GOT3 (cell line): ENCODE data around the gene COQ3.
A peak's percentile ranks its signal among the peaks of the same experiment; 100 is the strongest.

Experiments
- DNase-seq: peaks from one replicate; lab custom pipeline; 2025; ENCODE audit warnings: mixed read lengths; lab: John Stamatoyannopoulos, UW

The COQ3 gene

GRCh38 chr6:99393698-99394531 lies at the start of gene COQ3:
Gene COQ3 (minus strand): TSS chr6:99394195. CDS start chr6:99394179, 16 bp downstream.
- peak; percentile 65 for DNase-seq

DNA sequence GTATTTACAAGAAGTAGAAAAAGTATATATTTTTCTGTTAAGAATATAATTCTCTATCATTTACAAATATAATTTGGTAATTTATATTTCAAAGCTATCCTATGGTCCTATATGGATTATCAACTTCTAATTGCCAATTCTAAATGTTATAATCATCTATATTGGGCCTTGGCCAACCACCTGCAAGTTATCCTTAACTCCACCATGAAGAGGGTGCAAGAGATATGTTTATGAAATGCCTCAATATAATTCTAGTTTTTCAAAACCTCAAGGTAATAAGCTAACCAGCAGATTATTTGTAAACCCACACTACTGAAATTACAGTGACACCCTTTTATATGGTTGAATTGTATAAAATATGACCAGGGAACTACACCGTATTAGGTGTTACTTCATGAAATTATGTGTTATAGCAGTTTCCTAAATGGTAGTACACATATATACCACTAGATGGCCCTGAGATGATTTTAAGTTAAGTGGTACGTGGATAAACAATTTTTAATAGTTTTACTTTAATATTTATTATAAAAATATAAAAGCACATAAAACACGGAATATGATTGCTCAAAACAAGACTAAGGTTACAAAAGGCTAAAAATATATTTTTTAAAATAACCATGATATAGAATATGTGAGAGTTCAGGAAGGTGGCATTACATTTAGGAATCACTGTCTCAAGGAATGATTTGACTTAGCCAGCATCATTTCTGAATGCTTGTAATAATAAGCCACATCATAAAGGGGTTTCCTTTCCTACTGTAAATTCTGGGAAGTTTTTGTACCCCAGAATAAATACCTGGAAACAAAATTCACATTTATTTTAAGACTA lies 40.9 kb upstream of the COQ3 start:
- no peak for DNase-seq

GRCh38 chr6:99432877-99433276 lies 38.9 kb upstream of the COQ3 start:
- no peak for DNase-seq

DNA sequence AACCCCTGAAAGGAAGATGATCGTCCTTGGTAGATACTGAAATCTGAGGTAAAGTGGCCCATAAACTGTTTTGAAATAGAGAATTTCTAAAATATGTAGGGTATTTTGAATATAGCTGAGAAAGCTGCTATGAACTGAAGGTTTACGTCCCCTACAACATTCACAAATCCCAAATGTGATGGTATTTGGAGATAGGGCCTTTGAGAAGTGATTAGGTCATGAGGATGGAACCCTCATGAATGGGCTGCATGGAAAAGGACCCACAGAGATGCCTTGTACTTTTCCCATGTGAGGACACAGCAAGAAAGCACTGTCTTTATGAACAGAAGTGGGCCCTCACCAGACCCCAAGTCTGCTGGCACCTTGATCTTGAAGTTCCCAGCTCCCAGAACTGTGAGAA lies 37.9 kb upstream of the COQ3 start:
- DNase-seq: no peak

GRCh38 chr6:99427988-99428387 lies 34.0 kb upstream of the COQ3 start:
- no peak for DNase-seq

DNA sequence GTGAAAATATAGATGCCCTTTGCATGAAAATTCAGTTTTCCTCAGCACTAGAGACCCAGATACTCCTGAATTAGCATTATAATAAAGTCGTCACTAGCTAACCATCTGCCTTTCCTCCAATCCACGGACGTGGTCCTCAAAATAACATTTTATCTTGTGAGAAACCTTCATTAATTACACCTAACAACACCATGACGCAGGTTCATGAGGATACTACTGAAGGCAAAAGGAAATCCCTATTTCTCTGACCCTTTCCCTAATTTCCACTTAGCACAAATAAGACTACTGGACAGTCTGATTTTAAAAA lies 32.4 kb upstream of the COQ3 start:
- no peak for DNase-seq

DNA sequence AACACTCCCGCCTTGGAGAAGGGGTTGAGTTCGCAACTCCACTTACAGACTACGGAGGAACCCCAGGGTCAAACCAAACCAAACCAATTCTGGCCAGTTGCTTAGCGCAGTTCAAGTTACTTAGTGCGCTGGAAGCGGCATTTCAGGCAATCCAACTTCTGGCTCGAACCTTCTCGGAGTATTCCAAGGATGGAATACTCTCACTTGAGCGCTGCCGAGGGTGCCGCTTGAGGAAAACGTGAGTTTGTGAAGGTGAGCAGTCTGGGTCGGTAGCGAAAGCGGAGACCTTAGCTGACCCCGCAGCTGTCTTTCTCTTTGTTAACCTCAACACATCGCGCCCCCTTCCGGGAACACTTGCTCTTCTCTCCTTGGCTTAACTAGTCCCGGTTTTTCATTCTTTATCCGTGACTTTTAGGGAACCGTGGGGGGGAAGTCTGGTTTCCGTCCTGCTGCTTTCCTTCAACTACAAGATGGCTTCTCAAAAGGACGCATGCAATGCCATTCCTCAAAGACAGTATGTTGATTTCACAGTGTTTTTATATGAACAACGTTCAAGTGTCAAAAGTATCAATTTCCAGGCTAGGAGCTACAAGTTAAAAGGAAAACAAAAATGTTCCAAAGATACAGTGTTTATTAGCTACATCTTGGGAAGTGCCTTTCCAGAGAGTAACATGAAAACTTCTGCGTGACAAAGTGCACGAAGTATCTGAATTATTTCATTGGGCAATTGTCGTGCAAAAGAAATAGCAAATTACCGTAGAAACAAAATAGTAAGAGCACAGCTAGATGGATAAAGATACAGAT lies 31.9 kb upstream of the COQ3 start:
- peak; percentile 39 for DNase-seq

- peak; percentile 68 for DNase-seq
These were observed 31.0 kb upstream of the COQ3 start, which contains the start of gene PNISR for GRCh38 chr6:99424761-99425646. Gene PNISR (minus strand): TSS chr6:99425308. CDS start chr6:99414659, 10,649 bp downstream.

DNA sequence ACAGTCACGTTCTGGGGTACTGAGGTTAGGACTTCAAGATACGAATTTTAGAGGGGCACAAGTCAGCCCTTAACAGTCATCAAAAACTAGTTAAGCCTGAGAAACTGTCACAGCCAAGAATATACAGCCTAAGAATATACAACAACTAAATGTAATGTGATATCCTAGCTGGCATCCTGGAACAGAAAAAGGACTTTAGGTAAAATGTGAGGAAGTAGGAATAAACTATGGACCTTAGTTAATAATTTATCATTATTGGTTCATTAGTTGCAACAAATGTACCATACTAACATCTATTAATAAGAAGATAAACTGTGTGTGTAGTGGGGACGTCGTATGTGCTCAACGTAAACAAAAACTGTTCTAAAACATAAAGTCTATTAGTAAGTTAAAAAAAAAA lies 30.0 kb upstream of the COQ3 start:
- DNase-seq: no peak

DNA sequence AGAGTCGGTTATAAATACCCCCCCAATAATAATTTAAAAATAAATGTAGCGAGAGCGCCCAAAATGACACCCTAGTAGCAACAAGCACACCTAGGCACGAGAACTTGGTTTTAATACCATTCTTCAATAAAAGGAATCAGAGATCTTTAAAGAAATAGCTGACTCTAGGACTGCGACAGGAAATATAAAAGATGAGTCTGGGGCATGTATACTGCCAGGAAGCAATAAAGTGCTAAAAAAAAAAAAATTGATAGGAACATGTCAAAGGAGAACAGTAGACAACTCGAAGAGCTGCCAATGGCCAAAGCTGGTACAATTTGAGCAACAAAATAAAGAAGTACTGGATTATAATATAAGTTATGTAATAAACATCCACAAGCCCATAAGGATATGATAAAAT lies 28.9 kb upstream of the COQ3 start:
- DNase-seq: no peak

GRCh38 chr6:99416892-99417767 lies 23.1 kb upstream of the COQ3 start:
- no peak for DNase-seq

GRCh38 chr6:99416226-99416625 lies 22.2 kb upstream of the COQ3 start:
- no peak for DNase-seq

GRCh38 chr6:99415446-99415845 lies 21.5 kb upstream of the COQ3 start:
- no peak for DNase-seq

- DNase-seq: no peak
These were observed 18.1 kb upstream of the COQ3 start for GRCh38 chr6:99412065-99412464.

- DNase-seq: no peak
These were observed 15.7 kb upstream of the COQ3 start for GRCh38 chr6:99409672-99410071.

DNA sequence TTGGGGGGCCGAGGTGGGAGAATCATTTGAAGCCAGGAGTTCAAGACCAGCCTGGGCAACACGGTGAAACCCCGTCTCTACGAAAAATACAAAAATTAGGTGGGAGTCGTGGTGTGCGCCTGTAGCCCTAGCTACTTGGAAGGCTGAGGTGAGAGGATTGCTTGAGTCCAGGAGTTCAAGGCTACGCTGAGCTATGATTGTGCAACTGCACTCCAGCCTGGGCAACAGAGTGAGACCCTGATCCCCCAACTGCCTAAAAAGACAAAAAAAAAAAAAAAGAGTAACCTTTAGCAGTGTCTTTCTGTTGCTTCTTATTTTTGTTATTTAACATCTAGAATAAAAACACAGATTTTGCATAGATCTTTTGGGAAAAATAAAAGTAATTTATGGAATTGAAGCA lies 13.1 kb upstream of the COQ3 start:
- DNase-seq: no peak

GRCh38 chr6:99402448-99402847 lies 8.5 kb upstream of the COQ3 start:
- no peak for DNase-seq

- no peak for DNase-seq
These were observed 3.3 kb upstream of the COQ3 start for GRCh38 chr6:99397287-99397686.

DNA sequence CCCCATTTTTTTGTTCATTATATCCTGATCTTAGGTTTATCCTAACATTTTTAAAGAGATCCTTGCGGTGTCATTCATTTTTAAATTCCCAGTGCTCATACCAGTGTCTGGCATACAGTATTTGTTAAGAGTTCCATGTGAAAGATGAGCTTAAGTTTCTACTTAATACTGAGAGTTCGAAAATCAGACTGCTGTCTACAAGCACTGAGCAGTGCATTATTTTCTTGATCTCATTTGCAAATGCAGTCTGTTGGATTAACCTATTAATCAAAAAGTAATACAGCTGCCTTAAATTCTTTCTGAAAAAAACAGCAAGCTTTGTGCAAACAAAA lies 663 bp downstream of the COQ3 start:
- no peak for DNase-seq

DNA sequence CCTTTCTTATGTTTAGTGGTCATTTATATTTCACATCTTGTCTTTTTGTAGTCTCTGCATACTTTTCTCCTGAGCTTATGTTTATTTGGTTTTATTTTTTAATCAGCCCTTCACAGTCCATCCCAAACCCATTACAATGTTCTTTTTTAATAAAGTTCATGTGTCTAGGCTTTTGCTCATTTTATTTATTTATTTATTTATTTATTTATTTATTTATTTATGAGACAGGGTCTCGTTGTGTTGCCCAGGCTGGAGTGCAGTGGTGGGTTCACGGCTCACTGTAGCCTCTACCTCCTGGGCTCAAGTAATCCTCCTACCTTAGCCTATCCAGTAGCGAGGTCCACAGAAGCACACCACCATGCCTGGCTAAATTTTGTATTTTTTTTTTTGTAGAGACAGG lies 3.1 kb downstream of the COQ3 start:
- no peak for DNase-seq

DNA sequence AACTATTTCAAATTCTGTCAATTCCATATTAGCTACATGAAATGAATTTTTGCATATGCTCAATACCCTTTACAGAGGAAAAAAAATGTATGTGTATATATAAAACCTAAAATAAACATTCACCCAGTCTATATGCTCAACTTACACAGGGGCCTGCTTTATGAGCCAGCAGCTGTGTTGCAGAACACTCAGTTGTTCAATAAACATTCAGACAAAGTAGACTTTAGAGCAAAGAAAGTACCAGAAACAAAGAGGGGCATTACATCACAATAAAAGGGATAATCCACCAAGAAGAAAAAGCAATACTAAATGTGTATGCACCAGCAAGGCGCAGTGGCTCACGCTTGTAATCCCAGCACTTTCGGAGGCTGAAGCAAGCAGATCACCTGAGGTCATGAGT lies 9.5 kb downstream of the COQ3 start:
- no peak for DNase-seq
